ENCODE measurements around the gene PARD3. TPM values are rescaled to one million over a fixed set of nuclear protein-coding genes. Genes with fewer than 3 reads are reported as not detected.

The PARD3 gene
- total and polyA plus RNA-seq, 2 experiments from 2014 or later, result 6.3 to 21.2 TPM

DNA sequence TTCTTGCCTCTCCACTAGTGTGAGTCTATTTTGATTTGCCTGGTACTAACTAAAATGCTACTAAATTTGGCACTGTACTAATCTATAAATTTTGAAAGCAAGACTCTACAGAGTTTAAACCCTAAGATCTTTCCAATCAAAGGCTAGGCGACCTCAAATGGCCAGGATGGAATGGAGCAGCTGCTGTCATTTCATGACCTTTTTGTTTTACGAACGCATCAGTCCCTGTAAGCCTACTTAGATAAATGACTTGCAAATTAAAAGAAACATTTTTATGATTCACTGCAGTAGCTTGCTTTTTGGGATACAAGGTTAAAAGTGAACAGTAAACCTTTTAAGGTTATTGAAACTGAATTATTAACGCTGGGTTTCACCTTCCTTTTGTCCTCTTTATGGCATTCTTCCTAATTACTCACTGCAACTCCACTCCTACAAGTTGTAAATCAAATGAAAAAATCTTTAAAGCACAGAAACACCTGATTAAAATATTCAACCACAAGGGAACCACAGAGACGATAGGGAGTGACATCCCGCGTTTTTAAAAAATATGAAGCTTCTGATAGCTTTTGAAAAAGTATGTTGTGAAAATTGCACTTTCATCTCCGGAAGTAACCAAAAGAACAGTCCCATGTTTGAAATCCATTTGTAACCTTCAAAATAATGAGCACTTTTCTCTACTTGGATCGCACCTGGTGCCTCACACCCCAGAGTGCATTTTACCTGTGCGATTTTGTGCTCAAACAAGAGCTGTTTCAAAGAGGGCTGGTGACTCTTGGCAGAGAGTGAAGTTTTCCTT is 595.1 kb downstream of the PARD3 start:
- Histone ChIP-seq H4K20me1 (ENCODE audit: insufficient read depth) (no peaks in the 10 kb centered on the region), H3K4me1 (ENCODE audit: insufficient read depth) (no peaks in the 10 kb centered on the region), H2AFZ (no peak overlapping the region), H3K9me3 (ENCODE audit: low read depth) (no peaks in the 10 kb centered on the region), H3K79me2 (ENCODE audit: insufficient read depth) (no peaks in the 10 kb centered on the region), H3K4me3 (no peak overlapping the region), H3K27me3 (replicated peaks; ENCODE audit: insufficient read depth) (no peaks in the 10 kb centered on the region), H3K9ac (no peak overlapping the region), H3K36me3 (ENCODE audit: low read depth) (no peaks in the 10 kb centered on the region), H3K9me2 (ENCODE audit: insufficient read depth) (no peaks in the 10 kb centered on the region), H3K27ac (no peak overlapping the region), H3F3A (ENCODE audit: insufficient read depth) (no peaks in the 10 kb centered on the region), H3K4me2 (ENCODE audit: unreplicated experiment) (no peak overlapping the region)
- in situ Hi-C loops (cut with MboI), result no loop called here
- 89 to 92% methylated on average over 10 of the region's 10 CpGs for WGBS, 2 experiments (ENCODE audit: low coverage in 1 of 2, low lambda C conversion rate in 2 of 2, missing lambda C conversion rate in 2 of 2)
- TF ChIP-seq EZH2 (IDR thresholded peaks at IDR 0.05; ENCODE audit: insufficient read depth, poor library complexity, severe bottlenecking) (no peak), EZH2phosphoT487 (IDR thresholded peaks at IDR 0.05; ENCODE audit: insufficient read depth, low read depth) (no peak)
- DNase-seq, result no peak

DNA sequence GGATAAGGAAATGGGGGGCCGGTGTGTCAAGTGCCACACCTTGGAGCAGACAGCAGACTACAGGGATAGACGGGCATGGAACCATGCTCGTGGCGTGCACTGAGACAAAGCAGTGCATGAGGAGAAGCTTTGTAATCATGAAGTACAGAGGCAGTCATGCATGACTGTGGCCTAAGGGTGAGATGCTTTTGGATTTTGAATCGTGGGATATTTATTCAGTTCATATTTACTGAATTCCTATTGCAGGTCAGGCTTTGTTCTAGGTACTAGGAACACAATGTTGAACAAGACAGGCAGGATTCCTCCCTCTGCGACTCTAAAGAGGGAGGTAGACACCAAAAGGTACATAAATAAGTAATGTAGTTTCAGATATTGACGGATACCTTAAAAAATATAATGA is 597.6 kb downstream of the PARD3 start:
- Histone ChIP-seq H3K79me2 (ENCODE audit: insufficient read depth) (no peaks in the 10 kb centered on the region), H2AFZ (no peak overlapping the region), H3K9me2 (ENCODE audit: insufficient read depth) (no peaks in the 10 kb centered on the region), H3K9ac (no peak overlapping the region), H3K4me3 (no peak overlapping the region), H3K27ac (no peak overlapping the region), H3K4me1 (ENCODE audit: insufficient read depth) (no peaks in the 10 kb centered on the region), H3K36me3 (ENCODE audit: low read depth) (no peaks in the 10 kb centered on the region), H3F3A (ENCODE audit: insufficient read depth) (no peaks in the 10 kb centered on the region), H3K4me2 (ENCODE audit: unreplicated experiment) (no peak overlapping the region), H4K20me1 (ENCODE audit: insufficient read depth) (no peaks in the 10 kb centered on the region), H3K9me3 (ENCODE audit: low read depth) (no peaks in the 10 kb centered on the region), H3K27me3 (replicated peaks; ENCODE audit: insufficient read depth) (no peaks in the 10 kb centered on the region)
- in situ Hi-C loops (cut with MboI), result no loop called here
- no peak for DNase-seq
- TF ChIP-seq EZH2 (IDR thresholded peaks at IDR 0.05; ENCODE audit: insufficient read depth, poor library complexity, severe bottlenecking), result no peak
- WGBS, 2 experiments (ENCODE audit: low coverage in 1 of 2, low lambda C conversion rate in 2 of 2, missing lambda C conversion rate in 2 of 2), result 89% methylated on average over 7 of the region's 7 CpGs

- in situ Hi-C loops (cut with MboI), result no loop called here
- Histone ChIP-seq H3F3A (ENCODE audit: insufficient read depth) (no peaks in the 10 kb centered on the region), H3K4me1 (ENCODE audit: insufficient read depth) (no peaks in the 10 kb centered on the region), H3K36me3 (ENCODE audit: low read depth) (no peaks in the 10 kb centered on the region), H3K9ac (no peak overlapping the region), H3K4me3 (no peak overlapping the region), H3K9me3 (ENCODE audit: low read depth) (no peaks in the 10 kb centered on the region), H2AFZ (no peak overlapping the region), H4K20me1 (ENCODE audit: insufficient read depth) (no peaks in the 10 kb centered on the region), H3K4me2 (ENCODE audit: unreplicated experiment) (no peak overlapping the region), H3K79me2 (ENCODE audit: insufficient read depth) (no peaks in the 10 kb centered on the region), H3K9me2 (ENCODE audit: insufficient read depth) (no peaks in the 10 kb centered on the region), H3K27me3 (replicated peaks; ENCODE audit: insufficient read depth) (no peaks in the 10 kb centered on the region), H3K27ac (no peak overlapping the region)
- DNase-seq, result no peak
- WGBS, 2 experiments (ENCODE audit: low coverage in 1 of 2, low lambda C conversion rate in 2 of 2, missing lambda C conversion rate in 2 of 2), result 81% methylated on average over 2 of the region's 2 CpGs
- no peak for TF ChIP-seq EZH2phosphoT487 (IDR thresholded peaks at IDR 0.05; ENCODE audit: insufficient read depth, low read depth)
- no peak for TF ChIP-seq EZH2 (IDR thresholded peaks at IDR 0.05; ENCODE audit: insufficient read depth, poor library complexity, severe bottlenecking)
Observed at GRCh38 chr10:34216348-34216945, 598.6 kb downstream of the PARD3 start.

- no peaks in the 10 kb centered on the region for H3K79me2 ChIP-seq (ENCODE audit: insufficient read depth)
- no peak overlapping the region for H2AFZ ChIP-seq
- no peak overlapping the region for H3K4me3 ChIP-seq
- no peaks in the 10 kb centered on the region for H3K9me2 ChIP-seq (ENCODE audit: insufficient read depth)
- no peaks in the 10 kb centered on the region for H3K27me3 ChIP-seq (replicated peaks; ENCODE audit: insufficient read depth)
- DNase-seq, result no peak
- H3K4me1 ChIP-seq (ENCODE audit: insufficient read depth), result no peaks in the 10 kb centered on the region
- no peaks in the 10 kb centered on the region for H3K36me3 ChIP-seq (ENCODE audit: low read depth)
- H3K9me3 ChIP-seq (ENCODE audit: low read depth), result no peaks in the 10 kb centered on the region
- no peak overlapping the region for H3K4me2 ChIP-seq (ENCODE audit: unreplicated experiment)
- H3F3A ChIP-seq (ENCODE audit: insufficient read depth), result no peaks in the 10 kb centered on the region
- in situ Hi-C loops (cut with MboI), result no loop called here
- H3K27ac ChIP-seq, result no peak overlapping the region
- no peak overlapping the region for H3K9ac ChIP-seq
- no peak for TF ChIP-seq EZH2 (IDR thresholded peaks at IDR 0.05; ENCODE audit: insufficient read depth, poor library complexity, severe bottlenecking)
- no peak for TF ChIP-seq EZH2phosphoT487 (IDR thresholded peaks at IDR 0.05; ENCODE audit: insufficient read depth, low read depth)
- no peaks in the 10 kb centered on the region for H4K20me1 ChIP-seq (ENCODE audit: insufficient read depth)
- 93 to 94% methylated on average over 5 of the region's 5 CpGs for WGBS, 2 experiments (ENCODE audit: low coverage in 1 of 2, low lambda C conversion rate in 2 of 2, missing lambda C conversion rate in 2 of 2)
Observed at GRCh38 chr10:34213805-34214197, 601.3 kb downstream of the PARD3 start.
